ENCODE data around the gene PTPN21.

DNA sequence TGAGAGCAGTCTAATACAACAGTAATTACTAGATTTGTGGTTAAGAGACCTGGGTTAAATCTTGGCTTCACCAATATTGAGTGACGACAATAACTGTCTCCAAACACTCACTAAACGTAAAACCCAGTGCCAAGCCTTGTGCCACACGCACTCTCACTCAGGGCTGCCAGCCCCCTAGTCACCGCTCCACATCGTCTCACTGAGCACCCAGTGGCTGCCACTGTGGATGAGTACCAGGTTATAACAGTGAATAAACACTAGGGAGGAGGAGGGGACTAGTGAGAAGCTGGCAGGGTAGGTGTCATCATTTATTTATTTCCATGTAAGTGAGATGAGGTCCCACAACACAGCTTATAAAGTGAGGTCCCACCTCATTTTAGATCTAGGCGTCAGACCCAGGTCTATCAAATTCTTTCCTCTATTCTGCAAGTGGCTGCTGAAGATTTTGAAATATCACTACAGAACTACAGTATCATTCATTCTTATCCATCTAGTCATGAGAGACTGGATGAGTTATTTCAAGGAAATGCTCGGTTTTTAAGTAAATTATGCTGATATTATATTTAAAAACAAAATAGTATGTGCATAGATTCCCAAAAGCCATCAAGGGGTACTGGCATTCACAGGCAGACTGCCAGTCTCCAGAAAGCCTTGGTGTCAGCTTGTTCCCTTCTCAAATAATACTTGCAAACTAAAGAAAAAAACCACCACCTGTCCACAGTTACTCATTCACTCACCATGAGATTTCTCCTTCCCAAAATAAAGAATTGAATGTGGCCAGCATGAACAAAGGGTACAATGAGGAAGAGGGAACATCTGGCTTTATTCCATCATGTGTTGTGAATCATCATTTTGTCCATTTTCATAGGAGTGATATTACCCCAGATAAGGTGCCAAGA lies 84.0 kb downstream of the PTPN21 start:
- TF ChIP-seq, protein P1, sequence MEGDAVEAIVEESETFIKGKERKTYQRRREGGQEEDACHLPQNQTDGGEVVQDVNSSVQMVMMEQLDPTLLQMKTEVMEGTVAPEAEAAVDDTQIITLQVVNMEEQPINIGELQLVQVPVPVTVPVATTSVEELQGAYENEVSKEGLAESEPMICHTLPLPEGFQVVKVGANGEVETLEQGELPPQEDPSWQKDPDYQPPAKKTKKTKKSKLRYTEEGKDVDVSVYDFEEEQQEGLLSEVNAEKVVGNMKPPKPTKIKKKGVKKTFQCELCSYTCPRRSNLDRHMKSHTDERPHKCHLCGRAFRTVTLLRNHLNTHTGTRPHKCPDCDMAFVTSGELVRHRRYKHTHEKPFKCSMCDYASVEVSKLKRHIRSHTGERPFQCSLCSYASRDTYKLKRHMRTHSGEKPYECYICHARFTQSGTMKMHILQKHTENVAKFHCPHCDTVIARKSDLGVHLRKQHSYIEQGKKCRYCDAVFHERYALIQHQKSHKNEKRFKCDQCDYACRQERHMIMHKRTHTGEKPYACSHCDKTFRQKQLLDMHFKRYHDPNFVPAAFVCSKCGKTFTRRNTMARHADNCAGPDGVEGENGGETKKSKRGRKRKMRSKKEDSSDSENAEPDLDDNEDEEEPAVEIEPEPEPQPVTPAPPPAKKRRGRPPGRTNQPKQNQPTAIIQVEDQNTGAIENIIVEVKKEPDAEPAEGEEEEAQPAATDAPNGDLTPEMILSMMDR (IDR thresholded peaks at IDR 0.05; ENCODE audit: insufficient read depth, low read length) = no peak
- no peak for TF ChIP-seq POLR2AphosphoS5 (IDR thresholded peaks at IDR 0.05; ENCODE audit: low read depth)

Measured in HL-60 (cell line).